ENCODE results near the gene IGLL1.

Gene IGLL1

GRCh38 chr22:23534201-23534850 lies 45.8 kb downstream of the IGLL1 start:
- H3K4me1 Mint-ChIP-seq (ENCODE audit: low read depth), result peaks cover 1% of the 10 kb centered on the region
- no peak overlapping the region for H3K4me3 Mint-ChIP-seq
- no peaks in the 10 kb centered on the region for H3K9me3 Mint-ChIP-seq
- H3K27me3 Mint-ChIP-seq (ENCODE audit: low read depth), result peaks cover 4% of the 10 kb centered on the region
- H3K27ac Mint-ChIP-seq, result no peak overlapping the region
- H3K36me3 Mint-ChIP-seq (ENCODE audit: low read depth), result no peaks in the 10 kb centered on the region

- H3K4me1 Mint-ChIP-seq (ENCODE audit: low read depth), result no peaks in the 10 kb centered on the region
- no peak overlapping the region for H3K4me3 Mint-ChIP-seq
- H3K9me3 Mint-ChIP-seq, result no peaks in the 10 kb centered on the region
- H3K36me3 Mint-ChIP-seq (ENCODE audit: low read depth), result no peaks in the 10 kb centered on the region
- no peak overlapping the region for H3K27ac Mint-ChIP-seq
- peaks cover 4% of the 10 kb centered on the region for H3K27me3 Mint-ChIP-seq (ENCODE audit: low read depth)
Measured at GRCh38 chr22:23533771-23534191, 46.3 kb downstream of the IGLL1 start.

GRCh38 chr22:23533328-23533762 lies 46.7 kb downstream of the IGLL1 start:
- H3K4me1 Mint-ChIP-seq (ENCODE audit: low read depth), result no peaks in the 10 kb centered on the region
- no peaks in the 10 kb centered on the region for H3K9me3 Mint-ChIP-seq
- no peak overlapping the region for H3K4me3 Mint-ChIP-seq
- peaks cover 4% of the 10 kb centered on the region for H3K27me3 Mint-ChIP-seq (ENCODE audit: low read depth)
- no peak overlapping the region for H3K27ac Mint-ChIP-seq
- no peaks in the 10 kb centered on the region for H3K36me3 Mint-ChIP-seq (ENCODE audit: low read depth)

- Mint-ChIP-seq H3K36me3 (ENCODE audit: low read depth) (no peaks in the 10 kb centered on the region), H3K27ac (no peak overlapping the region), H3K27me3 (ENCODE audit: low read depth) (peaks cover 4% of the 10 kb centered on the region), H3K4me1 (ENCODE audit: low read depth) (no peaks in the 10 kb centered on the region), H3K9me3 (no peaks in the 10 kb centered on the region), H3K4me3 (no peak overlapping the region)
Measured at GRCh38 chr22:23532731-23533130, 47.4 kb downstream of the IGLL1 start.

GRCh38 chr22:23531966-23532705 lies 48.0 kb downstream of the IGLL1 start:
- H3K36me3 Mint-ChIP-seq (ENCODE audit: low read depth), result no peaks in the 10 kb centered on the region
- H3K9me3 Mint-ChIP-seq, result no peaks in the 10 kb centered on the region

GRCh38 chr22:23531283-23531956 lies 48.7 kb downstream of the IGLL1 start:
- Mint-ChIP-seq H3K36me3 (ENCODE audit: low read depth) (no peaks in the 10 kb centered on the region), H3K4me1 (ENCODE audit: low read depth) (no peaks in the 10 kb centered on the region), H3K27me3 (ENCODE audit: low read depth) (no peaks in the 10 kb centered on the region), H3K4me3 (no peak overlapping the region), H3K9me3 (no peaks in the 10 kb centered on the region), H3K27ac (no peak overlapping the region)

More at GRCh38 chr22:23531966-23532705, 48.0 kb downstream of the IGLL1 start:
- Mint-ChIP-seq H3K27ac (no peak overlapping the region), H3K4me3 (no peak overlapping the region), H3K27me3 (ENCODE audit: low read depth) (no peaks in the 10 kb centered on the region), H3K4me1 (ENCODE audit: low read depth) (no peaks in the 10 kb centered on the region)

- no peak overlapping the region for H3K27ac Mint-ChIP-seq
- no peaks in the 10 kb centered on the region for H3K9me3 Mint-ChIP-seq
- H3K27me3 Mint-ChIP-seq (ENCODE audit: low read depth), result no peaks in the 10 kb centered on the region
Measured at GRCh38 chr22:23530766-23531282, 49.3 kb downstream of the IGLL1 start.

GRCh38 chr22:23530106-23530505 lies 50.0 kb downstream of the IGLL1 start:
- no peaks in the 10 kb centered on the region for H3K4me1 Mint-ChIP-seq (ENCODE audit: low read depth)
- no peak overlapping the region for H3K27ac Mint-ChIP-seq
- no peak overlapping the region for H3K4me3 Mint-ChIP-seq
- H3K9me3 Mint-ChIP-seq, result no peaks in the 10 kb centered on the region
- H3K36me3 Mint-ChIP-seq (ENCODE audit: low read depth), result no peaks in the 10 kb centered on the region
- no peaks in the 10 kb centered on the region for H3K27me3 Mint-ChIP-seq (ENCODE audit: low read depth)

More at GRCh38 chr22:23530766-23531282, 49.3 kb downstream of the IGLL1 start:
- Mint-ChIP-seq H3K36me3 (ENCODE audit: low read depth) (no peaks in the 10 kb centered on the region), H3K4me1 (ENCODE audit: low read depth) (no peaks in the 10 kb centered on the region), H3K4me3 (no peak overlapping the region)

- Mint-ChIP-seq H3K4me1 (ENCODE audit: low read depth) (no peaks in the 10 kb centered on the region), H3K9me3 (no peaks in the 10 kb centered on the region), H3K36me3 (ENCODE audit: low read depth) (no peaks in the 10 kb centered on the region), H3K27ac (no peak overlapping the region), H3K4me3 (no peak overlapping the region), H3K27me3 (ENCODE audit: low read depth) (no peaks in the 10 kb centered on the region)
Measured at GRCh38 chr22:23529166-23530103, 50.7 kb downstream of the IGLL1 start.

GRCh38 chr22:23527971-23528740 lies 51.9 kb downstream of the IGLL1 start:
- Mint-ChIP-seq H3K36me3 (ENCODE audit: low read depth) (no peaks in the 10 kb centered on the region), H3K9me3 (no peaks in the 10 kb centered on the region), H3K27ac (no peak overlapping the region), H3K4me1 (ENCODE audit: low read depth) (no peaks in the 10 kb centered on the region), H3K4me3 (no peak overlapping the region), H3K27me3 (ENCODE audit: low read depth) (peaks cover 9% of the 10 kb centered on the region)

- H3K27me3 Mint-ChIP-seq (ENCODE audit: low read depth), result peaks cover 18% of the 10 kb centered on the region
- H3K36me3 Mint-ChIP-seq (ENCODE audit: low read depth), result no peaks in the 10 kb centered on the region
- no peak overlapping the region for H3K27ac Mint-ChIP-seq
- H3K9me3 Mint-ChIP-seq, result no peaks in the 10 kb centered on the region
- H3K4me1 Mint-ChIP-seq (ENCODE audit: low read depth), result no peaks in the 10 kb centered on the region
- no peak overlapping the region for H3K4me3 Mint-ChIP-seq
Measured at GRCh38 chr22:23526596-23527316, 53.3 kb downstream of the IGLL1 start.

GRCh38 chr22:23525510-23525909 lies 54.6 kb downstream of the IGLL1 start:
- H3K27ac Mint-ChIP-seq, result no peak overlapping the region
- H3K4me3 Mint-ChIP-seq, result no peak overlapping the region
- H3K27me3 Mint-ChIP-seq (ENCODE audit: low read depth), result peaks cover 25% of the 10 kb centered on the region
- H3K36me3 Mint-ChIP-seq (ENCODE audit: low read depth), result no peaks in the 10 kb centered on the region
- H3K4me1 Mint-ChIP-seq (ENCODE audit: low read depth), result peaks cover 2% of the 10 kb centered on the region
- H3K9me3 Mint-ChIP-seq, result no peaks in the 10 kb centered on the region

- Mint-ChIP-seq H3K4me1 (ENCODE audit: low read depth) (peaks cover 2% of the 10 kb centered on the region), H3K4me3 (no peak overlapping the region), H3K27ac (no peak overlapping the region), H3K9me3 (no peaks in the 10 kb centered on the region), H3K27me3 (ENCODE audit: low read depth) (peaks cover 27% of the 10 kb centered on the region), H3K36me3 (ENCODE audit: low read depth) (no peaks in the 10 kb centered on the region)
Measured at GRCh38 chr22:23524226-23524625, 55.9 kb downstream of the IGLL1 start.

Data from T-helper 1 cell treated with Interleukin-12 subunit alpha and Interleukin-12 subunit beta and Interleukin-4 antibody, amounts not matched to agents 30 μg/mL and 1 μg/mL, for 36 hours (primary cell).